HepG2 (cell line): ENCODE measurements around the gene KIAA0408. TPM values are rescaled to one million over a fixed set of nuclear protein-coding genes. Genes with fewer than 3 reads are reported as not detected.

ENCODE experiments used
- ATAC-seq: fragments of 200-7000 bp; cut with Tn5 transposase; 3 replicates; pipeline ENCODE4 v1.9.1; 2020; ENCODE audit warnings: mild to moderate bottlenecking, moderate library complexity
- BruUV-seq: library from RNA; stranded (reverse); fragments of 400-500 nt; replicated peaks from 2 replicates; lab custom pipeline; 2021; lab: Mats Ljungman, UMichigan
- CTCF ChIA-PET: fragments of 300-600 bp; formaldehyde crosslinking; extraction: SDS; loops from one replicate; lab custom pipeline; 2021; ENCODE audit warnings: low total read pairs, inconsistent platforms, low intra/inter-chr PET ratio; lab: Yijun Ruan, JAX
- POLR2A ChIA-PET: fragments of 350-600 bp; sonication (Branson Sonifier 250); formaldehyde crosslinking; loops from one replicate; lab custom pipeline; 2020; ENCODE audit warnings: antibody characterized with exemption, inconsistent platforms; lab: Yijun Ruan, JAX
- DNase-seq: peaks from one replicate; pipeline ENCODE4 v3.0.0-alpha.2; 2015; ENCODE audit warnings: low spot score
- FAIRE-seq: peaks from 3 replicates; lab custom pipeline; 2011; peaks lifted over from hg19 to GRCh38; lab: Jason Lieb, UNC
- H2AFZ ChIP-seq: one replicate; pipeline ENCODE4 v1.6.1; 2011; ENCODE audit warnings: low read length, inconsistent platforms
- H3K27ac ChIP-seq: fragments of 300-600 bp; 3 replicates; pipeline ENCODE4 v1.8.0; 2011; ENCODE audit warnings: mixed run types, mild to moderate bottlenecking, mixed read lengths, low read length, inconsistent platforms; ENCODE audit not compliant: insufficient read depth; ENCODE audit errors: extremely low read length
- H3K27me3 ChIP-seq, 2 experiments: fragments of 200-600 bp in 1 of 2; 2 replicates in 1 of 2; 3 replicates in 1 of 2; pipeline versions ENCODE4 v1.6.0 to v1.8.0; 2011; ENCODE audit warnings: low read length in 2 of 2, mild to moderate bottlenecking in 2 of 2, moderate library complexity in 2 of 2, inconsistent platforms in 1 of 2; ENCODE audit not compliant: insufficient read depth in 2 of 2, control insufficient read depth in 1 of 2
- H3K36me3 ChIP-seq, 2 experiments: fragments of 200-600 bp in 1 of 2; replicated peaks in 1 of 2; 2 replicates in 1 of 2; 3 replicates in 1 of 2; pipeline versions ENCODE4 v1.5.1 to v1.8.0; 2011; ENCODE audit warnings: low read length in 2 of 2, inconsistent platforms in 1 of 2; ENCODE audit not compliant: insufficient read depth in 2 of 2, control insufficient read depth in 1 of 2
- H3K4me1 ChIP-seq: 2 replicates; pipeline ENCODE4 v1.5.1; 2012; ENCODE audit warnings: low read length, inconsistent platforms; ENCODE audit not compliant: insufficient read depth
- H3K4me2 ChIP-seq: 2 replicates; pipeline ENCODE4 v1.6.0; 2011; ENCODE audit warnings: low read depth, low read length, inconsistent platforms
- H3K4me3 ChIP-seq, 3 experiments: fragments of 200-600 bp in 1 of 3; sonication (generic), shearing (Covaris generic) in 1 of 3; replicated peaks in 1 of 3; 2 replicates each; pipeline ENCODE4 v1.5.1; 2011 to 2016; ENCODE audit warnings: low read length in 3 of 3, inconsistent platforms in 2 of 3, low read depth in 2 of 3, mild to moderate bottlenecking in 2 of 3, control low read depth in 1 of 3, mixed read lengths in 1 of 3; ENCODE audit not compliant: insufficient read depth in 1 of 3
- H3K79me2 ChIP-seq: one replicate; pipeline ENCODE4 v1.6.1; 2011; ENCODE audit warnings: low read length, inconsistent platforms; ENCODE audit not compliant: insufficient read depth
- H3K9ac ChIP-seq: 2 replicates; pipeline ENCODE4 v1.6.0; 2011; ENCODE audit warnings: mild to moderate bottlenecking, low read depth, low read length, inconsistent platforms; ENCODE audit not compliant: insufficient read depth
- H3K9me3 ChIP-seq: 2 replicates; pipeline ENCODE4 v1.5.1; 2012; ENCODE audit warnings: mild to moderate bottlenecking, low read length
- H4K20me1 ChIP-seq: 2 replicates; pipeline ENCODE4 v1.6.0; 2011; ENCODE audit warnings: inconsistent platforms, mild to moderate bottlenecking, low read length, moderate library complexity; ENCODE audit not compliant: insufficient read depth
- HMGXB3 ChIP-seq: sonication (generic); formaldehyde crosslinking; IDR thresholded peaks from 2 replicates; pipeline ENCODE4 v1.4.0; 2020; ENCODE audit warnings: missing genetic modification reagents, borderline replicate concordance
- JARID2 ChIP-seq: sonication (generic); formaldehyde crosslinking; IDR thresholded peaks from 2 replicates; pipeline ENCODE4 v1.8.1; 2023; ENCODE audit warnings: missing genetic modification reagents, inconsistent platforms; ENCODE audit not compliant: insufficient replicate concordance
- RFXAP ChIP-seq: sonication (generic); formaldehyde crosslinking; IDR thresholded peaks from 2 replicates; pipeline ENCODE4 v1.4.0; 2020; ENCODE audit warnings: missing genetic modification reagents, borderline replicate concordance
- RXRA ChIP-seq: sonication (generic); formaldehyde crosslinking; IDR thresholded peaks from 2 replicates; pipeline ENCODE4 v1.5.1; 2020; ENCODE audit warnings: missing genetic modification reagents
- TEF ChIP-seq: sonication (generic); formaldehyde crosslinking; IDR thresholded peaks from 2 replicates; pipeline ENCODE4 v1.5.0; 2020; ENCODE audit warnings: missing genetic modification reagents
- TSC22D2 ChIP-seq: sonication (generic); formaldehyde crosslinking; IDR thresholded peaks from 2 replicates; pipeline ENCODE4 v1.5.1; 2020; ENCODE audit warnings: missing genetic modification reagents, mild to moderate bottlenecking, borderline replicate concordance
- ZNF317 ChIP-seq: sonication (generic); formaldehyde crosslinking; IDR thresholded peaks from 2 replicates; pipeline ENCODE4 v1.5.0; 2020; ENCODE audit warnings: mild to moderate bottlenecking, missing genetic modification reagents
- ZNF563 ChIP-seq: sonication (generic); formaldehyde crosslinking; IDR thresholded peaks from 2 replicates; pipeline ENCODE4 v1.8.0; 2022; ENCODE audit warnings: mild to moderate bottlenecking, moderate library complexity, missing genetic modification reagents
- in situ Hi-C: cut with HindIII; loops from 2 replicates; pipeline ENCODE4 v1.10.0; 2017; ENCODE audit warnings: low pct_unique_long_range_greater_than_20kb; ENCODE audit not compliant: extremely low pct_ligation_motif_present
- intact Hi-C: fragments of 100-400 bp; cut with micrococcal nuclease; formaldehyde crosslinking; loops from one replicate; pipeline ENCODE4 v1.10.0; 2022; ENCODE audit not compliant: unreplicated experiment
- polyA plus RNA-seq, 8 experiments: library from polyadenylated mRNA; depleted of rRNA in 3 of 8; stranded (reverse) in 7 of 8; unstranded in 1 of 8; fragments of >200 nt; fragmentation: Illumina TruSeq in 4 of 8; extraction: Trizol in 4 of 8; gene quantifications; 2 replicates each; pipeline versions ENCODE4 v1.2.1 to v1.2.3, GENCODE V29; 2011 to 2016; ENCODE audit warnings: low read depth in 4 of 8, missing spikeins in 1 of 8, mixed read lengths in 1 of 8; ENCODE audit not compliant: insufficient read depth in 1 of 8
- total RNA-seq, 5 experiments: library from RNA; depleted of rRNA; stranded (reverse); fragments of >200 nt; fragmentation: Illumina TruSeq; extraction: Trizol; gene quantifications; 2 replicates each; pipeline ENCODE4 v1.2.3, GENCODE V29; 2016; ENCODE audit warnings: low read depth in 1 of 5
- TF ChIP-seq, protein P1 (sequence below): sonication (generic); formaldehyde crosslinking; IDR thresholded peaks from 2 replicates; pipeline ENCODE4 v1.9.0; 2021; ENCODE audit warnings: missing genetic modification reagents, mild to moderate bottlenecking, borderline replicate concordance

Gene KIAA0408
- total and polyA plus RNA-seq, 2 of the 13 experiments (the other 11 are each of a cell fraction or from before 2014, with no cell fraction given), result not detected

DNA sequence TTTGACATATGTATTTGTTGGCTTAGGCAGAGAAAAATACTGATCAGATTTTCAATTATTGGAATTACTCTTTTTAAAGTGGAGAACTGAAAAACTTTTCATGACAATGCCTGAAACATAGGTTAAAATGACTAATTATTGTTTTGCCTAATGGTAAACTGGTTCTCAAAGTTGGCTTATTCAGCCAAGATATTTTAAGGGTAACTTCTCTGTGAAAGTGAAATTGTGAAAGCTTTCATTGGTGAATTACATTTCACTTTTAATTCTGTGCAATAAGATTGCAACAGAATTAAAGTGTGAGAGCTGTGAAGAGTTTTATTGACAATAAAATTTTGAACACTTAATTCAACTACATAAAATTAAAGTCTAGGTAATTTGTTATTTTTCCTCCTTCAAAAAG, 24.5 kb downstream of the KIAA0408 start:
- TF ChIP-seq, protein P1, sequence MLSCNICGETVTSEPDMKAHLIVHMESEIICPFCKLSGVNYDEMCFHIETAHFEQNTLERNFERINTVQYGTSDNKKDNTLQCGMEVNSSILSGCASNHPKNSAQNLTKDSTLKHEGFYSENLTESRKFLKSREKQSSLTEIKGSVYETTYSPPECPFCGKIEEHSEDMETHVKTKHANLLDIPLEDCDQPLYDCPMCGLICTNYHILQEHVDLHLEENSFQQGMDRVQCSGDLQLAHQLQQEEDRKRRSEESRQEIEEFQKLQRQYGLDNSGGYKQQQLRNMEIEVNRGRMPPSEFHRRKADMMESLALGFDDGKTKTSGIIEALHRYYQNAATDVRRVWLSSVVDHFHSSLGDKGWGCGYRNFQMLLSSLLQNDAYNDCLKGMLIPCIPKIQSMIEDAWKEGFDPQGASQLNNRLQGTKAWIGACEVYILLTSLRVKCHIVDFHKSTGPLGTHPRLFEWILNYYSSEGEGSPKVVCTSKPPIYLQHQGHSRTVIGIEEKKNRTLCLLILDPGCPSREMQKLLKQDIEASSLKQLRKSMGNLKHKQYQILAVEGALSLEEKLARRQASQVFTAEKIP, result no peak
- TF ChIP-seq ZNF317 (CRISPR knock-in tag) (no peak), RXRA (no peak), TSC22D2 (CRISPR knock-in tag) (no peak), RFXAP (CRISPR knock-in tag) (no peak), TEF (no peak), HMGXB3 (no peak), JARID2 (no peak), ZNF563 (no peak)
- TF ChIP-seq, all 625 proteins: peak for 0
- Histone ChIP-seq H3K4me3 (no peak overlapping the region), H4K20me1 (no peaks in the 10 kb centered on the region), H3K4me2 (no peak overlapping the region), H3K4me1 (no peaks in the 10 kb centered on the region), H3K79me2 (no peaks in the 10 kb centered on the region), H3K36me3 (no peaks in the 10 kb centered on the region), H3K27ac (no peak overlapping the region), H3K9me3 (no peaks in the 10 kb centered on the region), H3K27me3 (no peaks in the 10 kb centered on the region), H3K9ac (no peak overlapping the region), H2AFZ (no peak overlapping the region)
- in situ Hi-C loops (no loop called here), intact Hi-C loops (no loop called here)
- ChIA-PET POLR2A (no interaction called here), CTCF (no interaction called here)
- no peak for DNase-seq
- no TSS peak for BruUV-seq
- FAIRE-seq, result no peak
- ATAC-seq, result no peak
